CD4-positive, alpha-beta T cell treated with Interferon gamma for 1 hour (primary cell): ENCODE measurements around the gene LGR4.

Source experiments
- DNase-seq: peaks from one replicate; pipeline ENCODE4 v3.0.0-alpha.2; 2020

LGR4 gene

GRCh38 chr11:27421819-27422494, 50.6 kb downstream of the LGR4 start:
- DNase-seq = no peak

DNA sequence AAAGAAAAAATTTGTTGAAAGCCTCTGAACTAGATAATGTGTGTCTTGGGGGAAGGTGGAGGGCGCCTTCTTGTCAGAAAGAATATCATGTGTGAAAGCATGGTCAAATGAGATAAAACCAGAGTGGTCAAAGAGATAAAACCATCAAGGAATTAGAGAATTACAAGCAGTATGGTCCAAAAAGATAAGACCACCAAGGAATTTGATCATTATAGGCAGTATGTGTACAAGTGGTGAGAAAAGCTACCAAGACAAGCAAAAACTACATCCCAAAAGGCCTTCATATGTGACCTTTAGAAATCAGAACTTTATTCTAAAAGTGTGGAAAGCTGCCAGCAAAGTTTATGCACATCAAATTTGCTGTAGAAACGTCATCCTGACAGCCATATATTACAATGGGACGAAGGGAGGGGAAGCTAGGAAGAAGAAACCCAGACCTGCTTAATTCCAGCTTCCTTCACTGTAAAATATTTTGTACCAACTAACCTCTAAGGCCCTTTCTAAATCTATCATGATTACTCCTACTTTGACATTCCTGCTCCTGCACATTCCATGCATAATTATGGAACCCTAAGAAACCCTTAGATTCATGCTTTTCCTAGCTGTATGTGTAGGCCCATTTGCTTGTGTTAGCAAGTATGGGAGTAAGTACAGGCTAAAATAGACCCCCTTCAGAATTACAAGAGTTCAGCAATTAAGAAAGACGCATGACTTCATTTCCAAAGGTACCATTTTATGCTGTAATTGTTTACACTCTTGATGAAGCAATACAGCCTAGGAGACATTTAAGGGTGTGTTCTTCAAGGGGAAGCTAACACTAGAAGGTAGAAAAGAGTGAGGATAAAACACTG, 51.6 kb downstream of the LGR4 start:
- DNase-seq = no peak

DNA sequence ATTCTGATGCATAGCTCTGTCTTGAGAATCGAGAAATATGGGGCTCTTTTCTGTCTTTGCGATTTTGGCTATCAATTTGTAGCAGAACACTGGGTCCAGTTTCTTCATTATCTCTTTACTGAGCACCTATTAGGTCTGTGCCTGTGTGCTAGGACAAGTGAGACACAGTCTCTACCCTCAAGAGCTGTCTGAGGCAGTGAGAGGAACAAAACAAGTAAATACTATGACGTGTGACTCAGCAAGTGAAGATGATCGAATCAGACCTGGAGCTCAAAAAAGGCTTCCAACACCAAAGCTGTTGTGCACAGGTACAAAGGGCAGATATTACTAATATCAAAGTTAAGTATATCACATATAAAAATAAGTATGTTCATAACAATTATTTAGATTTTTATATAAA, 52.4 kb downstream of the LGR4 start:
- no peak for DNase-seq

DNA sequence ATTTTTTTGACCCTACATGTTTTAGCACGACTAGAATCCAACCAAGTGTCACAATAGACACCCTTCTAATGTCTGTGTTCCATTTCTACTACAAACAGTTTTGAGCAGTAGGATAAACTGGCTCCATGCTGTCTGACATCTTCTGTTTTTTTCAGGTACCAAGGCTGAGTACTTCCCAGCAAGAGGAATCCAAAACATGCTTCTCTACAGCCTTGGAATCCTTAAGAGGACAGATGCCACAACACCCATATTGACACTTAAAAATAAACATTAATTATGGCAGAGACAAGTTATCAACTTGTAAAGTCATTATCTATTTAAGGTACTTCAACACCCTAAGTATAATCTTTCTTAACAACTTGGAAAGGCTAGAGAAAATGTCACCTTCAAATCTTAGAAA, 54.2 kb downstream of the LGR4 start:
- no peak for DNase-seq

- DNase-seq = no peak
Observed at GRCh38 chr11:27416568-27417176, 55.9 kb downstream of the LGR4 start.

DNA sequence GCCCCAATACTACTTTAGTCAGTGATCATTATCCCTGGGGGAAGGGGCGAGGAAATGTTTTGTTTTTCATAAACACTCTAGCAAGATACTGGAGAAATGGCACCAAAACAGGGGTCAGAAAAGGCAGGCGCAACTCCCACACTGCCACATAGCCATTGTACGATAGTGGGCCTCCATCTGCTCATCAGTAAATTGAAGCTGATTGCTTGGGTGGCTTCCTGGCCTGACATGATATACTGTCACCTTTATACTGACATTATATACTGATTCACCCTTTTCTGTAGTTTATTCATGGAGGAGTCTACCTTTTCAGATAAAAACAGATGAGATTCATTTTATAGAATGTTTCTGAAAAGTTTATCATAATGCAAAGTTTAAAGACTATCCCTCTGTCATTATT, 57.9 kb downstream of the LGR4 start:
- DNase-seq = no peak

DNA sequence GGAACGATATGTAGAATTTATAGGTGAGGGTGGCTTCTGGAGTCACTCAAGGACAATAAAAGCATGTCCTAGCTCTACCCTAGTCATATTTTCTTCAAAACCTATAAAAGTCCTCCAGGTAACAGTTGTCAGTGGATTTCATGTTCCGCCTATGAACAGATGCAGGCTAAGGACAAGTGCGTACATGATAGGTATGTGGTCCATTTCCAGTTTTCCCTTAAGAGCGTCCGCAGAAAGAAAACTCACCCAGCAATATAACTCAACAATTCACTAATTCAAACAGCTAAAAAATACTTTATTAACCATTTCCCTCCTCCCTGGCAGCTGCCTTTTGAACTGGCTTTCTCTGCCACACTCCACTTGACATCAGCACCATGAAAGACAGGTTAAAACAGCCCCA, 59.4 kb downstream of the LGR4 start:
- no peak for DNase-seq

DNA sequence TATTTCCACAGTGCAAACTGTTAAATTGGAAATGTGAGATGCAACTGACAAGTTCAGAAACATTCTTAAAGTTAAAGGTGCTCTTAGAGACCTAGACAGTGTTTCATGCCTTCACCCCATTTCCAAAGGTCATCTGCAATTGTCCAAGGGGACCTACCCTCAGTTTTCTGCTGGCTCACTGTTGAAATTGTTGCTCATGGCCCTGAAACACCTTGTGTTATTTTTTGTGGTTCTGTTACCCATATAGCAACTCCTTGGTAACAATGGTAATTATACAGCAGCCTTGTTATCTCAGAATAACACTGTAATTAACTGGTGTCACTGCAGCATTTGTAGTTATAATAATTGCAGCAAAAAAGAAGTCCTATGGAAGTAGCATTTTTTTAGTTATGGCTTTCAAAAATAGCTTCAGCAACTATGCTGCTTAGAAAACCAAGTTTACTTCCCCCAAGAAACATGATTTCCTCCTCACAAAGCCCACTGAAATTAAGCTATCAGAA, 60.3 kb downstream of the LGR4 start:
- no peak for DNase-seq

- no peak for DNase-seq
Observed at GRCh38 chr11:27411328-27411727, 61.3 kb downstream of the LGR4 start.

DNA sequence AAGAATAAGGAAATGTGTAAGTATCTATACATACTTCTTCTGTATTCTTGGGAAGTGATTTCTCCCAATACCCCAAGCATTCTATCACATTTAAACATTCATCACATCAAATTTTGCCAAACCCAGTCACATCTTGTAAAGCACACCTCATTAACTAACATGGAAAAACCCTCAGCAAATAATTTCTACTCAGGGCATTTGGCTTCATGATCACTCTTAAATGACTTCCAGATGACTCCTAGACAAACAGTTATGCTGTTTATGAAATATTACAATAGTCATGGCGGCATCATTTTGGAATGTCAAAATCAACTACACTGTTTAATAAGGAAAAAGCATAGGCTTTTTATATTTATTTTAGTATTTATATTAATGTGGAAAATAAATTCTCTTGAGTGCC, 62.3 kb downstream of the LGR4 start:
- no peak for DNase-seq

DNA sequence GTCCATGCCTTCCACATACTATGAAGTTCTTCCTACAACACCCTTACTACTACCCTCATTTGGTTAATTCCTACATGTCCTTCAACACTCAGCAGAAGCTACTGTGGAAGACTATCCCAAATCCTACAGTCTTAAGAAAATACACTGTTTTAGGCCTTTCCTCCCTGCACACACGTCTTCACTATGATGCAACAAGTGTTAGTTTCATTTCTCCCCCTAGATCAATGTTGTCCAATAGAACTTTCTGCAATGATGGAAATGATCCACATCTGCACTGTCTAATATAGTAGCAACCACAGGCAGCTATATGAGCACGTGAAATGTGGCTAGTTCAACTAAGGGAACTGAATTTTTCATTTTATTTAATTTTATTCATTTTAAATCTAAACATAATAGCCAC, 62.8 kb downstream of the LGR4 start:
- no peak for DNase-seq

DNA sequence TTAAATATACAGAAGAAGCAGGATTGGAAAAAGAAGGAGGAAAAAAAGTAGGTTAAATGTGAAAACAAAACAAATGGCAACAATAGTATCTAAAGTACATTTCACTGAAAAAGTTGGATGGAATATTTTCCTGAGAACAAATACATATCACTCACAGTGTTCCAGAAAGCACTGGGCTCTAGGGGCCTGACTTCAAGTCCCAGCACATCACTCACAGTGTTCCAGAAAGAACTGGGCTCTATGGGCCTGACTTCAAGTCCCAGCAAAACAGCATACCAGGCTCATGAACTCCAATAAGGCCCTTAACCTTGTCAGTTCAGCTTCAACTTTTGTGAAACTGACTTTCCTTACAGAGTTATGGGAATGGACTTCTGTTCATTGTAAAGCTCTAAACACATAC, 63.5 kb downstream of the LGR4 start:
- no peak for DNase-seq

DNA sequence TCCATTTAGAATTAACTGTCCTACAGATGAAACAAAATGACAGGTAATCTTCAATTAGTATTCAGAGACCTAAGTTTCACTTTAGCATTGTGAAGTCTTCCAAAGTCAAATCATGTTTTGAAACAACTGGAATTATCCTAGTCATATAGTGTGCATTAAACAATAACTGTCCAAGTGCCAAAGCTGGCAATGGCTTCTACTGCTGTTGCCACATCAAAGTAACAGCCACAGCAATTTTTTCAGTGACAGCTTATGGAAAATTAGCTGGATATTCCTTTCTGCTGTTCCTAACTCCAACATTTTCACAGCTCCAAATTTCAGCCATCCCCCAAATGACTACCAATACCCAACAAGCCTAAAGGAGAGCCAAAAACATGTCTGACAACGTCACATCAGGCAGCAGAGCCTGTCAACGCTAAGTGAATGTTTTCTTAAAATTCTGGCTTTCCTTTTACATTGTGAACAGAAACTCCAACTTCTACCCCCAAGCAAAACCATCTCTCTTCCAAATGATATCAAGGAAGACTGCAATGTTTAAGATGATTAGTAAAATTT, 64.3 kb downstream of the LGR4 start:
- DNase-seq = no peak

DNA sequence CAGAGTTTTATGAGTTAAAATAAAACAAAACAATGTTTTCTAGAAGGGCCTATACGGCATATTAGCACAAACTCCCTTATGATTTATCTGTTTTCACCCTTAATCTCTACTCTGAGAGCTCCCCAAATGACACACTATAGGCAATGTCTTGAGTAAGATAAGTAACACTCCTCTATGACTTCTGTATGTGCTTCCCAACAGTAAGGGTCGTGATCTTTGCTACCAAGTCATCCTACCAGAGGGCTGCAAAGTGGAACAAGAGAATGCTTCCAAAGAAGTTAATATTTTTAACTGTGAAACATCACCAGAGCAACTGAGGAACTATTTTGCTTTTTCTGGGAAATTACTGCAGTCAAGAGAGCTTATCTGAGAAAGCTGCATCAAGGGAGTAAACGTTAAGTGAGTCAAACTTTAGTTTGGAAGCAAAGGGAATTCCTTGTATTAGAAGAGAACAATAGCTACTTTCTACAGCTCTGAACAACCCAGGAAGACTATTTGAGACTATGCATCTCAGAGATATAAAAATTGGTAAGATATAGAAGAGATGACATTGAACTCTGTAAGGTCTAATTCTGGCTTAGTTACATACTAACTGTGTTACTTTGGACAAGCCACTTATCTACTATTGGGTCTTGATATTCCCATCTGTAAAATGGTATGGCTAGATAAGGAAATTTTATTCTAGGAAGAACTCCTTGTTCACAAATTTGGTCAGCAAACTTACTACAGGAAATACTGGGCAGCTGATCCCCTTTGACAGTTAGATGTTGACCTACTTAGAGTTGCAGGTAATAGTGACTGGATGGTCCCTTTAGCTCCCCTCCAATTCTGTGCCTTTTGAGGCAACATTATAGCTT, 65.9 kb downstream of the LGR4 start:
- DNase-seq = no peak

GRCh38 chr11:27405134-27405533, 67.5 kb downstream of the LGR4 start:
- DNase-seq = no peak

DNA sequence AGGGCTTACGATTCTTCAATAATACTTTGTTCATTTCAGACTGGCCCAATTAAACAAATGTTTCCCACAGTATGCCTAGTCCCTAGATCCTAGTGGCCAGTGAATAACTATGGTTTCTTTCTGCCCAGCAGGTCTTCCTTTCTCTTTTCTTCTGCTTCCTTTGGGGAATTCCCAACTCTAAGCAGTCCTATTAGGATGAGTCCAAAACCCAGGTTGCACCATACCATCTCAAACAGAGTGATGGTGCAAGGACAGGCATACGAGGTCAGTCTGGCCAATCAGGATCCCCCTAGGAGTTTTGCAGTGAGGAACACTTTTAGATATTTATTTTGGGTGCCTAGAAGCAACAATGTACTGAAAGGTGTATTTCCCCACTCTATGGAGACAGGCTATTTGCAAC, 68.2 kb downstream of the LGR4 start:
- DNase-seq = no peak

GRCh38 chr11:27403195-27403594, 69.4 kb downstream of the LGR4 start:
- no peak for DNase-seq

DNA sequence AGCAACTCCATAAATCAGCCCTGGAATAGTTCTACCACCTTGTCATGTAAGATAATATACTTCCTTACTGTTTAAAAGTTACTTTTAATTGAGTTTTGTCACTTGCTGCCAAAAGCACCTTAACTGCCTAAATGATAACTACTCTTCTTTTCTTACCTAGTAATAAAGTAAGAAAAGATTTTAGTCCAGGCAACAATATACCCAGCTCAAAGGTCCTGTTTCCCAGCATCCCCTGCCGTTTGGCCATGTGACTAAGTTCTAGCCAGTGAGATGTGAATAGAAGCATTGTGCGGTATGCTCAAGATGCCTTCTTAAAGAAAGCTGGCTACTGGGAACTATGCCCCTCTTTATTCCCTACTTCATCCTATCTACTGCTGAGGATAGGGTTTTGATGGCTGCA, 70.1 kb downstream of the LGR4 start:
- DNase-seq = no peak

GRCh38 chr11:27401833-27402316, 70.7 kb downstream of the LGR4 start:
- DNase-seq = no peak

DNA sequence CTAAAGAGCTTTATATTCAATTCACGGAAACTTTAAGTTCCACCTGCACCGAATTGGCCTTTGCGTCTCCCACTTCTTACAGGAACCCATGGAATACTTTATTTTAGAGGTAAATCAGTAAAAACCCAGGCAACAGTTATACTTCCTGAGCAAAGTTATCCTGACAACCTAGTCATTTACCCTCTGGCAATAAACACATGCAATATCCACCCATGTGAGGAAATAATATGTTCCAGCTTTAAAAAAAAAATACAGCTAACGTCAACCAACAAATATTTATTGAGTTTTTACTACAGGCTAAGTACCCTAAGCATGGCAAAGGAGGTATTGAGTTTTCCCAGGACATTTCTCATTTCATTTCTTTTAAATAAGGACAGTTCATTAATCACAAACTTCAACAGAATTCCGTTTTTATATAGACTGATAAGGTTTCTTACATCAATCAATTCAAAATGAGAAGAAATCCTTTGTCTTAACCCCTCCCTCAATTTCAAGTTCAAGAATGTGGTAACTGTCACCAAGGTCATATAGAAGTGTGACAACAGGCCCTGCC, 71.2 kb downstream of the LGR4 start:
- DNase-seq = no peak

- no peak for DNase-seq
Observed at GRCh38 chr11:27398400-27398770, 74.2 kb downstream of the LGR4 start.
